Activated T-cell treated with anti-CD3 and anti-CD28 coated beads for 1 hour (primary cell): ENCODE data around the gene MT1B.

ENCODE experiments used
- DNase-seq: peaks from one replicate; pipeline ENCODE4 v3.0.0-alpha.2; 2020; ENCODE audit warnings: low read depth

The MT1B gene

DNA sequence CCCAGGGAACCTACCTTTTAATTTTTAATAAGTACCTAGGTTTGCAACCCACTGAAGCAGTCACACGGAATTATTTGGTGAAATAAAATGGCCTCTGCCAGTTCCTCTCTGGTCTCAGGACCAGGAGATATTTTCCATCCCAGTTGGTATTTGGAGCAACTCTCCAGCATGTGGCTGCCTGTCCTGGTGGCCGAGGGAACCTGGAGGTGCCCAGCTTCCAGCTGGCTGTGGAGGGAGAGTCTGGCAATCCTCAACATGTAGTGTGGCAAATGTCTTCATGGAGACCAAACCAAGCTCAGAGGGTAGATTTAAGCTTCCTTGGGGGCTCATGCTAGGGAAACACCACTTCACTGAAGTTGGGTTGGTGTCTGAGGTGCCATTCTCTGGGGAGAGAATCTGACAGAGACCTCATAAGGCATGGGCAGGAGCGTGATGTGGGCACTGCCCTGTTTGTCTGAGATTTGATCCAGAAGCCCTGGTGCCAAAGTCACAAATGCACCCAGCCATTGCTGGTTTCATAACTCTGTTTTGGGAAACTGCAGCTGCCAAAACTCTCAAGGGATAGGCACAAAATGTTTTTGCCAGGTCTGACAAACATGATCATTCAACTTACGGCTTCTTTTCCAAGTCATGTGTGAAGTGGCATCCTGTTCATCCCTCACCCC is 33.4 kb downstream of the MT1B start:
- no peak for DNase-seq

DNA sequence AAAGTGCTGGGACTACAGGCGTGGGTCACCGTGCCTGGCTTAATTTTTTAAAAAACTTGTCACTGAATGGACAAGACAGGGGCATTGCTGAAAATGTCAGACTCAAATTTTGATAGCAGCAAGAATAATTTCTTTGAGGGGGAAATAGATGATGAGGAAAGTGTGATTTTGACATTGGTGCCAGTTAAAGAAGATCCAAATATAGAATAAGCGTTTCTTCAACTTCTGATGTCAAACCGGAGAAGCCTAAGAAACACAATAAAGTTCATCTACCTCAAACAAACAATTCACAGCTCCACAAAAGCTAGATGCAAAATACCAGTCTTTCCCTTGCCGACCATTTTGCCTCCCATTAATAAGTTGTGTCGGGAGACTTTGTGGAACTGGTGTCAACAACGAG is 35.1 kb downstream of the MT1B start:
- no peak for DNase-seq

DNA sequence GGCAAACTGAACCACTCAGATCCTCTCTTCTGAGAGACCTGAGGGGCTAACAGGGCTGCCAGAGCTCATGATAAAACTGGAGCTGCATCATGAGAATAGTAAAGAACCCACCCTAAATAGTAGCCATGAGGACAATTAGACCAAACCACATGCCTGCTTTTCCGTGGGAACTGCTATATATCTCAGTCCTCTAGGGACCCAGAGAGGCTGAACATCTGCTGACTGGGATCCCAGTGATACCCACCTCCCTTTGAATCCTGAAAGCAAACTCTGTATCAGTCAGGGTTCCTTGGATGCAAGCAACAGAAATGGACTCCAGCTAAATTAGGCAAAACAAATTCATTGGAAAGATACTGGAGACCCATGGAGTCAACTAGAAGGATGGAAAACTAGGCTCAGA is 37.1 kb downstream of the MT1B start:
- DNase-seq = no peak

DNA sequence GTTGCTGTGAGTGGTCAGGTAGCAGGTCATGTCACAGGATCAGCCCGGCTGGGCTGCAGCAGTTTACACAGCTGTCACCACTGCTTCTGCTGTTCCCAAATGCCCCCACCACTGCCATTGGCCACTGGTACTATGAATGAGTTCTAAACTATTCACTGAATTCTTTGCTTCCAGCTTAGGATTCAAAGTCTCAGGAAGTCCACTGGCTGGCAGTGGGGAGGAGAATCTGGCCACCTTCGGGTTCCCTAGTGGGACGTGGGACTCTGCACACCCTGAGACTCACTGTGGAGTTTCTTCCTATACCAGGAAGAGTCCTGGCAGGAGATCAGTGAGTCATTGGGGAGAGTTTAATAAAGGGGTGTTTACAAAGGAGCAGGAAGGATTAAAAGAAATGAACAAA is 37.5 kb downstream of the MT1B start:
- DNase-seq = no peak

DNA sequence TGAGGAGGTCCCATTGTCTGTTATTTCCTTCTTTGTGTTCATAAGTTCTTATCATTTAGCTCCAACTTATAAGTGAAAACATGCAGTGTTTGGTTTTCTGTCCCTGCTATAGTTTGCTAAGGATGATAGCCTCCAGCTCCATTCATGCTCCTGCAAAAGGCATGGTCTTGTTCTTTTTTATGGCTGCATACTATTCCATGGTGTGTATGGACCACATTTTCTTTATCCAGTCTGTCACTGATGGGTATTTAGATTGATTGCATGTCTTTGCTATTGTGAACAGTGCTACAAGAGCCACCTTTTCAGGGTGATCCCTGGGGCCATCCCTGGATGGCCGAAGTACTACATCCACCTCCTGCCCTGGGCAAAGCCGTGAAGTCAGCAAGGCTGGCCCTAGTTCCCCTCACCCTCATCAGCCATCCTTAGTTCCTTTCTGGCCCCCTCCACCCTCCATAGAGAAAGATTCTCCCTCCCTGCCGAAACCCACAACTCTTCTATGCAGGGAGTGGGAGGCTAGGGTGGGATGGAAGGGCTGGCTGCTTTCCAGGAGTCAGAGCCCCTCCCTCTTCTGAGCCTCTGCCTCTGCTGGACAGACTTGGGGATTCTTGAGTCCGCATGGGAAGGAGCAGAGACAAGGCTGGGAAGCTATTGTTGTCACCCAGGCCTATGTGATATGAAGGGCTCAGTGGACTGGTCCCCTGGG is 38.9 kb downstream of the MT1B start:
- DNase-seq = no peak

DNA sequence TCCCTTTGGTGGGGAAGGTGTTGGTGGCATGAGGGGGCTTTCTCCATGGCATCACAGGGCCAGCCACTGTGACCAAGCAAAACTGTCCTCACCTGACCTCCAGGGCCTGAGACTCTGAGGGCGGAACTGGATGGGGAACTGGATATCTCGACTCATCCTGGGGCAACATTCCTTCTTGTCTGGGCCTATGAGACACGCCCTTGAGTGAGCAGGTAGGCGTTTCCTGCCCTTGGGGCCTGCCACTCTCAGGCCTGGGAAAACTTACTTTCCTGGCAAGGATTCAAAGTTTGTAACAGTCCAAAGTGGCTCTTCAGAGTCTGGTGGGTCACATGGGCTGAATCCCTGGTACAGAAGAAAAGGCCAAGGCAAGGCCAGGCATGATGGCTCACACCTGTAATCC is 40.2 kb downstream of the MT1B start:
- DNase-seq = no peak

DNA sequence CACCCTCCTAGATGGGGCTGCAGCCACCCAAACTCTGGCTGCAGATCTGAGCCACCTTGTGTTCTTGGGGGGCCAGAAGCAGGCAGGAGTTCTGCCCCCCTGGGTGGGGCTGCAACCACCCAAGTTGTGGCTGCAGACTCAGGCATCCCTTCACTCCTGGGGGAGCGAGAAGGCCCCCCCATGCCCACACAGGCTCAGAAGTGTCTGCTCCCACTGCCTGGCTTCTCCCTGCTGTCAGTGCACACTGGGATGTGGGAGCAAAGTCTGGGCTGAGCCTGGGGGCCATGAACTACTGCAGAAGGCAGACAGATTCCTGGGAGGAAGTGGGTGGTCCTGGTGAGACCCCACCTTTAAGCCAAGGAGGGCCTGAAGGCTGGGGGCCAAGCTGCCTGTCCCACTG is 43.6 kb downstream of the MT1B start:
- DNase-seq = no peak

DNA sequence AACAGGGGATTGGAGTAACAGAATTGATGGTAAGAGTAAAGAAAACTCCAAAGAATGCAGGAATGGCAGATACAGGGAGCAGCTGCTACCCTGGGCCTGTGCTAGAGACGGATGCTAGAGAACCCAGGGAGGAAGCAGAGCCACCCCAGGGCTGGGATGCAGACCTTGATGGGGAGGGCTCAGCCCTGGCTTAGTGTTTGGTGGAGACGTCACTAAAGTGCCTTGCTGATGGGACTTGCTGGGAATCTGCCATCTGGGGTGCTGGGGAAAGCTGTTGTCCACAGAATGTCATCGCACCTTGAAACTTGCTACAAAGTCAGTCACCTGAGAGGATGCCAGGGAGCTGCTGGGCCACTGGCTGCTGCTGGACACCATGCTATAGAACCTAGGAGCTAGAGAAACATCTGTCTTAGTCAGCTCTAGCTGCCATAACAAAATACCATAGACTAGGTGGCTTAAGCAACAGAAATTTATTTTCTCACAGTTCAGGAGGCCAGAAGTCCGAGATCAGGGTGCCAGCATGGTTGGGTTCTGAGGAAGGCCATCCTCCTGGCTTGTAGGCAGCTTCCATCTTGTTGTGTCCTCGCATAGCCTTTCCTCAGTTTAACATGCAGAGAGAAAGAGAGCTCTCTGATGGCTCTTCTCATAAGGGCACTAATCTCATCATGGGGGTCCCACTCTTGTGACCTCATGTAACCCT is 45.9 kb downstream of the MT1B start:
- no peak for DNase-seq

DNA sequence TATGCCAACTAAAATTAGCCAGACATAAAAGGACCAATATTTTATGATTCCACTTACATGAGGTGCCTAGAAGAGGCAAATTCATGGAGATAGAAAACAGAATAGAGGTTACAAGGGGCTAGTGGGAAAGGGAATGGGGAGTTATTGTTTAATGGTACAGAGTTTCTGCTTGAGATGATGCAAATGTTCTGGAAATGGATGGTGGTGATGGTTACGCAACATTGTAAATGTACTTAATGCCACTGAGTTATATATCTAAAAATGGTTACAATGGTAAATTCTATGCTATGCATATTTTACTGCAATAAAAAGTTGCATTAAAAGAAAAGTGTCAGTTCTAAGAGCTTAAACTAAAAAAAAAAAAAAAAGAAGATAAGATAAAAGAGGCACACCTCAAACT is 48.5 kb downstream of the MT1B start:
- no peak for DNase-seq

DNA sequence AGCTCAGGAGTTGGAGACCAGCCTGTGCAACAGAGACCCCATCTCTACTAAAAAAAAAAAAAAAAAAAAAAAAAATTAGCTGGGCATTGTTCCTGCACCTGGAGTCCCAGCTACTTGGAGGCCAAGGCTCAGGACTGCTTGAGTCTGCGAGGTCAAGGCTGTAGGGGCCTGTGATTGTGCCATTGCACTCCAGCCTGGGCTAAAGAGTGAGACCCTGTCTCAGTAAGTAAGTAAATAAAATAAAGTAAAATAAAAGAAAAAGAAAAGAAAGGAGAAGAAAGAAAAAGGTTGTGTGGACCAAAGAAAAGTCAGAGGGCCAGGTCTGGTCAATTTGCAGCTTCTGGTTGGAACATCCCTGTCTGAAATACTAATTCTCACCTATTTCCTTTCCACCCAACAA is 48.9 kb downstream of the MT1B start:
- no peak for DNase-seq

DNA sequence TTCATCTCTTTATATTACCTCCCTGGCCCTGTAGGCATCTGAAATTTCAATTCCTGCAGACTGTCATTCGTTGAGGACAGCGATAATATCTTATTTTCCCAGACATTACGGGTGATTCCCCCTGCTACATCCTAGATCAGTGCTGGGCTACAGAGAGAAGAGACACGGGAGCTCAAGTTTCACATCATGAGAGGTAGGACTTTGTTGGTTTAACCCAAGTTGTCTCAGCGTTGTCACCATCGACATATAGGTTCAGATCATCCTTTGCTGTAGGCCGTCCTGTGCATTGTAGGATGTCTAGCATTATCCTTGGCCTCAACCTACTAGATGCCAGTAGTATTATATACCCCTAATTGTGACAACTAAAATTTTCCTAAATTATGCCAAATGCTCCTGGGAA is 49.8 kb downstream of the MT1B start:
- DNase-seq = no peak
